Measurements from ENCODE around the gene TRRAP. TPM values are rescaled to one million over a fixed set of nuclear protein-coding genes. Genes with fewer than 3 reads are reported as not detected.

TRRAP gene
- total and polyA plus RNA-seq, 2 experiments from 2014 or later: 14.9 to 58.7 TPM

- Histone ChIP-seq H4K20me1 (replicated peaks; ENCODE audit: insufficient read depth) (peaks cover 9% of the 10 kb centered on the region), H3K36me3 (ENCODE audit: insufficient read depth) (peaks cover 62% of the 10 kb centered on the region), H3F3A (replicated peaks; ENCODE audit: low read depth) (no peaks in the 10 kb centered on the region), H3K9me2 (ENCODE audit: insufficient read depth) (no peaks in the 10 kb centered on the region), H3K4me3 (no peak overlapping the region), H3K27me3 (ENCODE audit: insufficient read depth) (no peaks in the 10 kb centered on the region), H3K79me2 (replicated peaks; ENCODE audit: insufficient read depth) (no peaks in the 10 kb centered on the region), H3K4me2 (no peak overlapping the region), H2AFZ (no peak overlapping the region), H3K27ac (ENCODE audit: low read depth) (no peak overlapping the region), H3K4me1 (ENCODE audit: insufficient read depth) (no peaks in the 10 kb centered on the region)
- H3K27me3 Mint-ChIP-seq (ENCODE audit: insufficient read depth, low read depth, poor library complexity): peaks cover 6% of the 10 kb centered on the region
- ATAC-seq: no peak
- TF ChIP-seq CTCF (conservative IDR thresholded peaks at IDR 0.05; ENCODE audit: low read depth in 2 of 2): no peak
- no peak for TF ChIP-seq EZH2 (IDR thresholded peaks at IDR 0.05; ENCODE audit: low read depth, unreplicated experiment)
- no peak for TF ChIP-seq NANOG (IDR thresholded peaks at IDR 0.05; ENCODE audit: borderline replicate concordance)
- TF ChIP-seq JUNB (IDR thresholded peaks at IDR 0.05; ENCODE audit: unreplicated experiment): no peak
- TF ChIP-seq REST (IDR thresholded peaks at IDR 0.05; ENCODE audit: unreplicated experiment): no peak
- TF ChIP-seq STAT1 (IDR thresholded peaks at IDR 0.05; ENCODE audit: unreplicated experiment): no peak
- TF ChIP-seq EZH2phosphoT487 (IDR thresholded peaks at IDR 0.05; ENCODE audit: unreplicated experiment): no peak
- no peak for TF ChIP-seq POLR2AphosphoS5 (IDR thresholded peaks at IDR 0.05; ENCODE audit: low read depth)
- TF ChIP-seq ZNF114 (CRISPR knock-in tag; IDR thresholded peaks at IDR 0.05): no peak
- no peak for TF ChIP-seq ZNF462 (CRISPR knock-in tag; IDR thresholded peaks at IDR 0.05)
- no peak for TF ChIP-seq CREB1 (CRISPR knock-in tag; IDR thresholded peaks at IDR 0.05; ENCODE audit: low read depth)
- no peak for TF ChIP-seq ZNF331 (CRISPR knock-in tag; IDR thresholded peaks at IDR 0.05; ENCODE audit: low read depth)
- no peak for TF ChIP-seq ETS1 (IDR thresholded peaks at IDR 0.05)
- DNase-seq (ENCODE audit: low spot score): no peak
- no peak overlapping the region for H3K4me3 Mint-ChIP-seq
- no peak overlapping the region for H3K27ac Mint-ChIP-seq
- H3K4me1 Mint-ChIP-seq: no peaks in the 10 kb centered on the region
- H3K9me3 Mint-ChIP-seq: peaks cover 7% of the 10 kb centered on the region; the same call in 1 of the 3 replicates
- H3K36me3 Mint-ChIP-seq (ENCODE audit: low read depth): peaks cover 96% of the 10 kb centered on the region
Observed at GRCh38 chr7:98982686-98983085, 104.4 kb downstream of the TRRAP start.

All from GM23338 (cell line).